ENCODE results near the gene CLDN19.
"Not testable (repeated sequence)": the region's sequence is repeated elsewhere in the genome, so short reads cannot be mapped to it uniquely, and the experiment has no call there.

CLDN19 gene

DNA sequence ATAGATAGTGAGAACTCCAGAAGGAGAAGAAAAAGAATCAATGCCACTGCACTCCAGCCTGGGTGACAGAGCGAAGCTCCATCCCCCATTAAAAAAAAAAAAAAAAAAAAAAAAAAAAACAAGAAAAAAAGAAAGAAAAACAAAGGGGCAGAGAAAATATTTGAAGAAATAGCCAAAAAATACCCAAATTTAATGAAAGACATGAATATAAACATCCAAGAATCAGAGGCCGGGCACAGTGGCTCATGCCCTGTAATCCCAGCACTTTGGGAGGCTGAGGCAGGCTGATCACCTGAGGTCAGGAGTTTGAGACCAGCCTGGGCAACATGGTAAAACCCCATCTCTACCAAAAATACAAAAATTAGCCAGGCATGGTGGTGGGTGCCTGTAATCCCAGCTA is 17.6 kb downstream of the CLDN19 start:
- H3K9me3 Mint-ChIP-seq; H3K27ac Mint-ChIP-seq; H3K4me1 Mint-ChIP-seq (ENCODE audit: low read depth); H3K27me3 Mint-ChIP-seq (ENCODE audit: low read depth); H3K4me3 Mint-ChIP-seq; H3K36me3 Mint-ChIP-seq (ENCODE audit: low read depth): not testable (repeated sequence)

GRCh38 chr1:42721926-42722325 is 18.1 kb downstream of the CLDN19 start:
- H3K36me3 Mint-ChIP-seq (ENCODE audit: low read depth) = peaks cover 10% of the 10 kb centered on the region
- no peak overlapping the region for H3K4me3 Mint-ChIP-seq
- H3K27ac Mint-ChIP-seq = no peak overlapping the region
- peaks cover 3% of the 10 kb centered on the region for H3K27me3 Mint-ChIP-seq (ENCODE audit: low read depth)
- H3K9me3 Mint-ChIP-seq = no peaks in the 10 kb centered on the region
- no peaks in the 10 kb centered on the region for H3K4me1 Mint-ChIP-seq (ENCODE audit: low read depth)

GRCh38 chr1:42720868-42721267 is 19.2 kb downstream of the CLDN19 start:
- no peaks in the 10 kb centered on the region for H3K9me3 Mint-ChIP-seq
- H3K4me3 Mint-ChIP-seq = no peak overlapping the region
- H3K27me3 Mint-ChIP-seq (ENCODE audit: low read depth) = peaks cover 3% of the 10 kb centered on the region
- H3K36me3 Mint-ChIP-seq (ENCODE audit: low read depth) = peaks cover 13% of the 10 kb centered on the region
- H3K4me1 Mint-ChIP-seq (ENCODE audit: low read depth) = no peaks in the 10 kb centered on the region
- no peak overlapping the region for H3K27ac Mint-ChIP-seq

DNA sequence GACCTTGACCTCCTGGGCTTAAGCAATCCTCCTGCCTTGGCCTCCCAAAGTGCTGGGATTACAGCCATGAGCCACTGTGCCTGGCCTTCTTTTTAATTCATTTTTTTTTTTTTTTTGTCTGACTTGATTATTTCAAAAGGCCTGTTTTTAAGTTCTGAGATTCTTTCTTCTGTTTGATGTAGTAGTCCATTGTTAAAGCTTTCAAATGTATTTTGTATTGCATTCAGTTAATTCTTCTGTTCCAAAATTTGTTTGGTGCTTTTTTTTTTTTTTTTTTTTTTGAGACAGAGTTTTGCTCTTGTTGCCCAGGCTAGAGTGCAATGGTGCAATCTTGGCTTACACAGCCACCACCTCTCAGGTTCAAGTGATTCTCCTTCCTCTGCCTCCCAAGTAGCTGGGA is 25.6 kb downstream of the CLDN19 start:
- peaks cover 27% of the 10 kb centered on the region for H3K9me3 Mint-ChIP-seq
- not testable (repeated sequence) for H3K4me3 Mint-ChIP-seq

DNA sequence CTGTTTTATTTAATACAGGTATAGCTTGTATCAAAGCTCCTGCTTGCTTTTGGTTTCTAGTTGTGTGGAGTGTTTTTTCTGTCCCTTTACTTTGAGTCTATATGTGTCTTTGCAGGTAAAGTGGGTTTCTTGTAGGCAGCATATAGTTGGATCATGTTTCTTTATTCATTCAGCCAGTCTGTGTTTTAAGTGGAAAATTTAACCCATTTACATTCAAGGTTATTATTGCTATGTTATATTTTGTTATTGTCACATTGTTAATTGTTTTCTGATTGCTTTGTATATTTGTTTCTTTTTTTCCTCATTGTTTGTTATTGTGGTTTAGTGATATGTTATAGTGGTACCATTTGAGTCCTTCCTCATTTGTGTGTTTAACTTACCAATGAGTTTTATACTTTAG is 26.7 kb downstream of the CLDN19 start:
- H3K27me3 Mint-ChIP-seq (ENCODE audit: low read depth) = no peaks in the 10 kb centered on the region
- H3K9me3 Mint-ChIP-seq = peaks cover 27% of the 10 kb centered on the region
- no peak overlapping the region for H3K27ac Mint-ChIP-seq
- no peak overlapping the region for H3K4me3 Mint-ChIP-seq
- H3K4me1 Mint-ChIP-seq (ENCODE audit: low read depth) = peaks cover 2% of the 10 kb centered on the region
- H3K36me3 Mint-ChIP-seq (ENCODE audit: low read depth) = peaks cover 55% of the 10 kb centered on the region

More for the DNA sequence above, 25.6 kb downstream of the CLDN19 start:
- not testable (repeated sequence) for H3K27me3 Mint-ChIP-seq (ENCODE audit: low read depth); H3K27ac Mint-ChIP-seq; H3K4me1 Mint-ChIP-seq (ENCODE audit: low read depth)
- peaks cover 55% of the 10 kb centered on the region for H3K36me3 Mint-ChIP-seq (ENCODE audit: low read depth)

- peaks cover 56% of the 10 kb centered on the region for H3K36me3 Mint-ChIP-seq (ENCODE audit: low read depth)
- not testable (repeated sequence) for H3K27ac Mint-ChIP-seq; H3K27me3 Mint-ChIP-seq (ENCODE audit: low read depth); H3K4me1 Mint-ChIP-seq (ENCODE audit: low read depth); H3K4me3 Mint-ChIP-seq
- peaks cover 27% of the 10 kb centered on the region for H3K9me3 Mint-ChIP-seq
Observed at GRCh38 chr1:42712808-42713207, 27.2 kb downstream of the CLDN19 start.

GRCh38 chr1:42703888-42704464 is 36.1 kb downstream of the CLDN19 start:
- Mint-ChIP-seq H3K27ac (no peak overlapping the region), H3K4me3 (no peak overlapping the region), H3K9me3 (no peaks in the 10 kb centered on the region), H3K27me3 (ENCODE audit: low read depth) (no peaks in the 10 kb centered on the region), H3K36me3 (ENCODE audit: low read depth) (peaks cover 62% of the 10 kb centered on the region), H3K4me1 (ENCODE audit: low read depth) (no peaks in the 10 kb centered on the region)

- H3K27me3 Mint-ChIP-seq (ENCODE audit: low read depth) = no peaks in the 10 kb centered on the region
- no peak overlapping the region for H3K4me3 Mint-ChIP-seq
- H3K27ac Mint-ChIP-seq = no peak overlapping the region
- H3K4me1 Mint-ChIP-seq (ENCODE audit: low read depth) = peaks cover 4% of the 10 kb centered on the region
- H3K36me3 Mint-ChIP-seq (ENCODE audit: low read depth) = peaks cover 65% of the 10 kb centered on the region
- H3K9me3 Mint-ChIP-seq = no peaks in the 10 kb centered on the region
Observed at GRCh38 chr1:42700006-42700405, 40.0 kb downstream of the CLDN19 start.

- Mint-ChIP-seq H3K27me3 (ENCODE audit: low read depth) (no peaks in the 10 kb centered on the region), H3K4me3 (no peak overlapping the region), H3K9me3 (no peaks in the 10 kb centered on the region), H3K36me3 (ENCODE audit: low read depth) (peaks cover 58% of the 10 kb centered on the region), H3K27ac (no peak overlapping the region), H3K4me1 (ENCODE audit: low read depth) (peaks cover 9% of the 10 kb centered on the region)
Observed at GRCh38 chr1:42698081-42698813, 41.8 kb downstream of the CLDN19 start.

DNA sequence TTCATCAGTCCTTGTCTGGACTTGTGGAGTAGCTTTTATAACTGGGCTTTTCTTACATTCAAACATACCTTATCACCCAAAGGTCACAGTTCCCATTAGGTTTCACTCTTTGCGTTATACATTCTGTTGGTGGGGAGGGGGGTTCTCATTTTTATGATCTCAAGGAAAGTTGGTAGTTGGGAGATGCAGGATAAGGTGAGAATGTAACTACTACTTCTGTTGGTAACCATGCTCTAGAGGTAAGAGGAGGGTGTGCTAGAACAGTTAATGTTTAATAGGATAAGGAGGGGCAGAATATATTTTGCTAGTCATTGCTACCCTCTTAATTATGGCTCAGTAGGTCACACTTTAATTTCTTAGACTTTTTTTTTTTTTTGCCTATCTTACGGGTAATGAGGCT is 47.1 kb downstream of the CLDN19 start:
- no peaks in the 10 kb centered on the region for H3K27me3 Mint-ChIP-seq (ENCODE audit: low read depth)

DNA sequence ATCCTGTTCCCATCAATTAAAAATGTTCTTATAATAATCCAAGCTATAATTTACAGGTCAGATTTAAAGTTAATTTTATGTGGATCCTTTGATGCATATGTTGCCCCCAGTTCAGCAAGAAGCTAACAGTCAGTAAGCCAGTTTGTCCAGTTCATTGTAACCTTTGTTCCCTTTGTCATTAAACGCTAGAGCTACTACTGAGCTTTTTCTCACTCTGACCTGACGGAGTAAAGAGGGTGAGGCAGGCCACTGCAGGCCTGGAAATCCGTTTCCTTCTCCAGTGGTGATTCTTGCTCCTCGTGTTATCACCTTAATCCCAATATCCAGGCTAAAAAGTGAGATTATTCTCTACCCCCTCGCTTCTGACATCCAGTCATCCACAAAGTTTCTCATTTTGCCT is 47.6 kb downstream of the CLDN19 start:
- no peak overlapping the region for H3K4me3 Mint-ChIP-seq
- H3K4me1 Mint-ChIP-seq (ENCODE audit: low read depth) = peaks cover 50% of the 10 kb centered on the region
- no peaks in the 10 kb centered on the region for H3K9me3 Mint-ChIP-seq
- H3K27ac Mint-ChIP-seq = no peak overlapping the region
- no peaks in the 10 kb centered on the region for H3K27me3 Mint-ChIP-seq (ENCODE audit: low read depth)
- peaks cover 31% of the 10 kb centered on the region for H3K36me3 Mint-ChIP-seq (ENCODE audit: low read depth)

More for the DNA sequence above, 47.1 kb downstream of the CLDN19 start:
- peaks cover 26% of the 10 kb centered on the region for H3K36me3 Mint-ChIP-seq (ENCODE audit: low read depth)
- no peaks in the 10 kb centered on the region for H3K9me3 Mint-ChIP-seq
- H3K27ac Mint-ChIP-seq = no peak overlapping the region
- H3K4me1 Mint-ChIP-seq (ENCODE audit: low read depth) = peaks cover 45% of the 10 kb centered on the region
- H3K4me3 Mint-ChIP-seq = no peak overlapping the region

GRCh38 chr1:42691157-42691498 is 48.9 kb downstream of the CLDN19 start:
- Mint-ChIP-seq H3K36me3 (ENCODE audit: low read depth) (peaks cover 22% of the 10 kb centered on the region), H3K27ac (no peak overlapping the region), H3K4me3 (no peak overlapping the region), H3K4me1 (ENCODE audit: low read depth) (peaks cover 59% of the 10 kb centered on the region), H3K9me3 (no peaks in the 10 kb centered on the region), H3K27me3 (ENCODE audit: low read depth) (no peaks in the 10 kb centered on the region)

GRCh38 chr1:42690477-42691156 is 49.4 kb downstream of the CLDN19 start:
- peak overlapping the region; percentile 31 for H3K27ac Mint-ChIP-seq
- H3K4me1 Mint-ChIP-seq (ENCODE audit: low read depth) = peaks cover 62% of the 10 kb centered on the region
- no peak overlapping the region for H3K4me3 Mint-ChIP-seq
- H3K36me3 Mint-ChIP-seq (ENCODE audit: low read depth) = peaks cover 19% of the 10 kb centered on the region
- no peaks in the 10 kb centered on the region for H3K9me3 Mint-ChIP-seq
- no peaks in the 10 kb centered on the region for H3K27me3 Mint-ChIP-seq (ENCODE audit: low read depth)

DNA sequence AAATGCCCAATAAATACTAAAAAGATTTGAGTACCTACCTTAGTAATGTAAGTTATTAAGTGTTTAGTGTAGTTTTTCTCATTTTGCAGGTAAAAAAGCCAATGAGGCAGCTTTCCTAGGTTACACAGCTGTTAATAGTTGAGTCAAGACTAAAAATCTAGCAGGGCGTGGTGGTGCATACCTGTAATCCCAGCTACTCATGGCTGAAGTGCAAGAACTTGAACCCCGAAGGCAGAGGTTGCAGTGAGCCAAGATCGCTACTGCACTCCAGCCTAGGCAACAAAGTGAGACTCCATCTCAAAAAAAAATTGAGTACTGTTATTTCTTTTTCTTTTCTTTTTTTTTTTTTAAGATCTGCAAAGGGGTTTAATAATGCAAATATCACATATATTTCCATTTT is 50.1 kb downstream of the CLDN19 start:
- Mint-ChIP-seq H3K36me3 (ENCODE audit: low read depth) (peaks cover 18% of the 10 kb centered on the region), H3K9me3 (no peaks in the 10 kb centered on the region), H3K27ac (no peak overlapping the region), H3K27me3 (ENCODE audit: low read depth) (no peaks in the 10 kb centered on the region), H3K4me1 (ENCODE audit: low read depth) (peaks cover 62% of the 10 kb centered on the region), H3K4me3 (no peak overlapping the region)

GRCh38 chr1:42686418-42686817 is 53.6 kb downstream of the CLDN19 start:
- H3K4me3 Mint-ChIP-seq = no peak overlapping the region
- peaks cover 29% of the 10 kb centered on the region for H3K36me3 Mint-ChIP-seq (ENCODE audit: low read depth)
- H3K9me3 Mint-ChIP-seq = no peaks in the 10 kb centered on the region
- H3K27me3 Mint-ChIP-seq (ENCODE audit: low read depth) = no peaks in the 10 kb centered on the region
- H3K27ac Mint-ChIP-seq = peak overlapping the region; percentile 57
- peaks cover 64% of the 10 kb centered on the region for H3K4me1 Mint-ChIP-seq (ENCODE audit: low read depth)

Data from T-helper 1 cell treated with Interleukin-12 subunit alpha and Interleukin-12 subunit beta and Interleukin-4 antibody, amounts not matched to agents 30 μg/mL and 1 μg/mL, for 36 hours (primary cell).